SKM-1 treated with dmso at 0.1 percent for 144 hours (cell line): ENCODE data around the gene REM2.

ENCODE experiments used
- DNase-seq: peaks from one replicate; lab custom pipeline; 2025; ENCODE audit not compliant: unreplicated experiment; lab: John Stamatoyannopoulos, UW

Gene REM2

GRCh38 chr14:22928237-22929103 lies 45.4 kb downstream of the REM2 start:
- DNase-seq: no peak

DNA sequence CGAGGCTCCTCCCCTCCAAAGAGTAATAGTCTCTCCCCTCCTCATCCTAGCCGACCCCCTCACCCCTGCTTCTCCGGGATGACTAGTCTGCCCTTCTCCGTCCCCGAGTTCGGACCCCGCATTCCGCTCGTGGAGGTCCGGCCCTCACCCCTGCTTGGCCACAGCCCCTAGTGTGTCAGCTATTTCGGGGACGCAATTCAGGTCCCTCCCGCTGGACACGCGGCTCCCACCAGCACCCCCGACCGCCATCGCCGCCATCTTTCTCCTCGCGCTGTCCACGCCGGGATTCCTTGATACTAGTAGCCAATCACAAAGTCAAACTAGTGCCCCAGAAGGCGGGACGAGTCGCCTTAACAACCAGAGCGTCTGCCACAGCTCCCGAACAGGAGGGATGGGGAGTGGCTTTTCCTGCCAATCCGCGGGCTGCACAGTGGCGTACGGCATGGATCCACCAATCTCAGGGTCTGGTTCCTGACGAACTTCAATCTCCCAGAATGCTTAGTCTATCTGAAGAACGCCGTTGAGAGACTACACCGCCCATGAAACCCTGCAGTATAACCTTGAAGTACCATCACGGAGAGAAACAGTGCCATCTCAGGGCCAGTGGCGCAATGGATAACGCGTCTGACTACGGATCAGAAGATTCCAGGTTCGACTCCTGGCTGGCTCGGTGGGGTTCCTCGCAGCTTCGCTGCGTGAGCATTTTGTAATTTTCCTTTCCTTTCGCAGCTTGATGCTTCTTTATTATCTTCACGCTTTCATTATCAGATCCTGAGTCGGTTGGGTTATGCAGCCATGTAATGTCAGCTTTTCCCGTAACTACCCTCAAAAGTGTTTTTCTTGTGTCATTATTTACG lies 46.3 kb downstream of the REM2 start, which contains the start of gene PRMT5:
Gene PRMT5, minus strand, starts transcription at position 273 of the 857 bp plus-strand sequence. Its CDS starts 15 bp downstream, at position 258.
- peak; percentile 92 for DNase-seq

DNA sequence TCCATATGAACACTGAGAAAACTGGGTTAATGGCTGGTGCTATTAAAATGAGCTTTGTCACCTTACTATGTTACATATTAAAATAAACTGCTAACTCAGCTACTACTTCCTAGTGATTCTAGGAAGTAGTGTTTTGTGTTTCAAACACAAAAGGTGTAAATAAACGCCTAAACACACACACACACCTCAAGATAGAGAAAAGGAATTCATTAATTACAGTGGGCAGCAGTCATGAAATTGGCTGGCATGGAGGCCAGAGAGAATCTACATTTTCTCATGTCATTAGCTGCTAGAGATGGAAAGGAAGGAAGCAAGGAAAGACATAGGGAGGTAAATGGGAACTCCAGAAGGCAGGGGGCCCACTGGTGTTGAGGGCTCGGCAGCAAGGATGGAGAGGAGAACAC lies 46.9 kb downstream of the REM2 start:
- no peak for DNase-seq

- no peak for DNase-seq
Measured at GRCh38 chr14:22932146-22932545, 49.1 kb downstream of the REM2 start.

DNA sequence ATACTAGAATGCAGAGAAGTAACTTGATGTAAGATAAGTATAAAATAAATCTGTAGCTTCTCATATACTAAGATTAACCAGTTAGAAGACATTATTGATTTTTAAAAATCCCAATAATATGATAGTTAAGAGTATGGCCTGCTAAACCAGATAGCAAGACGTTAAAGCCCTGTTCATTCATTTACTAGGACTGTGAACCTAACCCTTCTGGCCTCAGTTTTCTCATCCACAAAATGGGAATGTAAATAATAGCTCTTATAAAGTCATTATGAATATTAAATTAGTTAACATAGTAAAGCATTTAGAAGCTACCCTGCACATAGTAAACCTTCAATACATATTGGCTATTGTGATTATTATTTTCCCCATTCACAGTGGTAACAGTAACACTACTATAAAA lies 52.1 kb downstream of the REM2 start:
- DNase-seq: no peak
